ENCODE results near the gene HHIPL1. TPM values are rescaled to one million over a fixed set of nuclear protein-coding genes. Genes with fewer than 3 reads are reported as not detected.

HHIPL1 gene
- total RNA-seq, 3 donors from 2014 or later: 1.3 to 4.6 (median 2.3) TPM

GRCh38 chr14:99718811-99719192 lies 73.9 kb downstream of the HHIPL1 start:
- Histone ChIP-seq H3K9me3 (no peaks in the 10 kb centered on the region), H3K4me3 (no peak overlapping the region), H3K27ac (no peak overlapping the region), H3K4me1 (no peaks in the 10 kb centered on the region), H3K36me3 (no peaks in the 10 kb centered on the region), H3K27me3 (no peaks in the 10 kb centered on the region)
- DNase-seq (ENCODE audit: low spot score in 2 of 2): no peak
- intact Hi-C loops (cut with DNase I; ENCODE audit: low total_unique reads): no loop called here
- TF ChIP-seq POLR2AphosphoS5 (IDR thresholded peaks at IDR 0.05) (no peak), POLR2A (IDR thresholded peaks at IDR 0.05) (no peak), CTCF (IDR thresholded peaks at IDR 0.05) (no peak)

- intact Hi-C loops (cut with DNase I; ENCODE audit: low total_unique reads): no loop called here
- peak in 1 of 2 donors; percentile 6 for DNase-seq (ENCODE audit: low spot score in 2 of 2)
- Histone ChIP-seq H3K27ac (no peak overlapping the region), H3K4me1 (no peaks in the 10 kb centered on the region), H3K4me3 (no peak overlapping the region), H3K9me3 (no peaks in the 10 kb centered on the region), H3K36me3 (no peaks in the 10 kb centered on the region), H3K27me3 (no peaks in the 10 kb centered on the region)
- TF ChIP-seq CTCF (IDR thresholded peaks at IDR 0.05) (no peak), POLR2AphosphoS5 (IDR thresholded peaks at IDR 0.05) (no peak), POLR2A (IDR thresholded peaks at IDR 0.05) (no peak)
Measured at GRCh38 chr14:99720941-99721791, 76.2 kb downstream of the HHIPL1 start.

- H3K27me3 ChIP-seq: peaks cover 0 to under 1% of the 10 kb centered on the region in 2 donors
- TF ChIP-seq POLR2A (IDR thresholded peaks at IDR 0.05) (no peak), CTCF (IDR thresholded peaks at IDR 0.05) (no peak), POLR2AphosphoS5 (IDR thresholded peaks at IDR 0.05) (no peak)
- no peaks in the 10 kb centered on the region for H3K36me3 ChIP-seq
- no peaks in the 10 kb centered on the region for H3K9me3 ChIP-seq
- H3K27ac ChIP-seq: no peak overlapping the region
- H3K4me3 ChIP-seq: no peak overlapping the region
- intact Hi-C loops (cut with DNase I; ENCODE audit: low total_unique reads): no loop called here
- H3K4me1 ChIP-seq: no peaks in the 10 kb centered on the region
- no peak for DNase-seq (ENCODE audit: low spot score in 2 of 2)
Measured at GRCh38 chr14:99721792-99722516, 77.0 kb downstream of the HHIPL1 start.

- intact Hi-C loops (cut with DNase I; ENCODE audit: low total_unique reads): no loop called here
- Histone ChIP-seq H3K9me3 (no peaks in the 10 kb centered on the region), H3K36me3 (no peaks in the 10 kb centered on the region), H3K4me1 (no peaks in the 10 kb centered on the region), H3K4me3 (no peak overlapping the region), H3K27me3 (peaks cover 0 to 3% of the 10 kb centered on the region in 2 donors), H3K27ac (no peak overlapping the region)
- no peak for DNase-seq (ENCODE audit: low spot score in 2 of 2)
- TF ChIP-seq POLR2AphosphoS5 (IDR thresholded peaks at IDR 0.05) (no peak), CTCF (IDR thresholded peaks at IDR 0.05) (no peak), POLR2A (IDR thresholded peaks at IDR 0.05) (no peak)
Measured at GRCh38 chr14:99722741-99723140, 77.8 kb downstream of the HHIPL1 start.

All from breast epithelium (tissue), 4 donors.